GM19328 (cell line): ENCODE data around the gene CXCL13.
"Not testable (repeated sequence)": the region's sequence is repeated elsewhere in the genome, so short reads cannot be mapped to it uniquely, and the experiment has no call there.

Source experiments
- ATAC-seq: cut with Tn5 transposase; IDR thresholded peaks from one replicate; pipeline ENCODE4 v1.9.1; 2021; ENCODE audit warnings: mild to moderate bottlenecking, moderate library complexity; ENCODE audit not compliant: unreplicated experiment

The CXCL13 gene

GRCh38 chr4:77652237-77652897 is 46.7 kb downstream of the CXCL13 start:
- ATAC-seq = no peak

DNA sequence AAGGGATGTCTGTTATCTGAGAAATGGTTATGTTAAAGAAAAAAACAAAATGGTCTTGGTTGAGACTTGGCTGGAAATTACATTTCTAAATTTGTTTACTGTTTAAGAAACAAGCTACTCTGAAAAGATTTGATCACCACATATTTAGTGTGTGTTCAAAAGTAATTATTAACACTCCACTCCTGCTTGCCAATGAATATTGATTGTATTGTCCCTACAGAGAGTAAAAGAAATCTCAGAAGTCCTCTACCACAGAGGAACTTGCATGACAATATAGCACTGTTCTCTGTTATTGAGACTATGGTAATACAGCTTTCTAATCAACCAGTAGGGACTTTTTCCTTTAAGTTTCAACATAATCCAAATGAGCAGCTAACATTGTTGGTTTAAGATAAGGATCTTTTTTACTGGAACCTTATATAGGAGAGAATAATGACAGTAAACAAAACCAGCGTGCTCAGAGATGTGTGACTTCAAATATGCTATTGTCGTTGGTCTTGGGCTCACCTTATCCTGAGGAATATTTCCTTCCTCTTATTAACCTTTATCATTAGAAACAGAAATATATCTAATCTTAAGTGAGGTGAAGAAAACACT is 47.6 kb downstream of the CXCL13 start:
- ATAC-seq = no peak

DNA sequence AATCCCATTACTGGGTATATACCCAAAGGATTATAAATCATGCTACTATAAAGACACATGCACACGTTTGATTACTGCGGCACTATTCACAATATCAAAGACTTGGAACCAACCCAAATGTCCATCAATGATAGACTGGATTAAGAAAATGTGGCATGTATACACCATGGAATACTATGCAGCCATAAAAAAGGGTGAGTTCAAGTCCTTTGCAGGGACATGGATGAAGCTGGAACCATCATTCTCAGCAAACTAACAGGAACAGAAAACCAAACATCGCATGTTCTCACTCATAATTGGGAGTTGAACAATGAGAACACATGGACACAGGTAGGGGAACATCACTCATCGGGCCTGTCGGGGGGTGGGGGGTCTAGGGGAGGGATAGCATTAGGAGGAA is 54.7 kb downstream of the CXCL13 start:
- ATAC-seq = not testable (repeated sequence)
